T-helper 2 cell treated with Interferon-gamma antibody and Interleukin-4, amounts not matched to agents 5 μg/mL and 100 μg/mL, for 36 hours (primary cell): ENCODE results near the gene KCNAB1.
"Not testable (repeated sequence)": the region's sequence is repeated elsewhere in the genome, so short reads cannot be mapped to it uniquely, and the experiment has no call there.

Experiments used
- DNase-seq: peaks from one replicate; pipeline ENCODE4 v3.0.0; 2021; ENCODE audit warnings: low spot score
- H3K27ac Mint-ChIP-seq: one replicate; pipeline ENCODE4 v1.8.0; 2021; ENCODE audit warnings: mild to moderate bottlenecking, mixed read lengths
- H3K27me3 Mint-ChIP-seq: one replicate; pipeline ENCODE4 v1.8.0; 2021; ENCODE audit warnings: low read depth, mixed read lengths
- H3K36me3 Mint-ChIP-seq: one replicate; pipeline ENCODE4 v1.8.0; 2021; ENCODE audit warnings: low read depth, mixed read lengths
- H3K4me1 Mint-ChIP-seq: one replicate; pipeline ENCODE4 v1.8.0; 2021; ENCODE audit warnings: low read depth, mixed read lengths
- H3K4me3 Mint-ChIP-seq: one replicate; pipeline ENCODE4 v1.8.0; 2022; ENCODE audit warnings: mild to moderate bottlenecking, moderate library complexity, mixed read lengths
- H3K9me3 Mint-ChIP-seq: one replicate; pipeline ENCODE4 v1.8.0; 2021; ENCODE audit warnings: mixed read lengths

Gene KCNAB1

DNA sequence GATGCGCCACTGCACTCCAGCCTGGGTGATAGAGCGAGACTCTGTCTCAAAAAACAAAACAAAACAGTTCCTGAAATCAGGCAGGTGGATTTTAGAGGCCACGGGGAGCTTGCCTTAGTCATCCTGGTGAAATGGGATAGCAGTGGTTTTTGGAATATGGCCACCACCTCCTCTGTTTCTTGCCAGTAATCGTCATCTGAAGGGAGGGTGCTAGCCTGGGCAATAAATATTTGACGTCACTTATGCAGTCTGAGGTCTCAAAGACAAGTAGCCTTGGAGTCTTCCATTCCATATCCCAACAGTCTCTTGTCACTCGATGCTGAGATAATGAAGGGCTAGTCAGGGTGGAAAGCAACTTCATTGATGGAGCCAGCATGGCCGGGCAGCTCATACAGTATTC lies 55.2 kb downstream of the KCNAB1 start:
- Mint-ChIP-seq H3K27ac (no peak overlapping the region), H3K27me3 (no peaks in the 10 kb centered on the region), H3K9me3 (no peaks in the 10 kb centered on the region), H3K4me1 (no peaks in the 10 kb centered on the region), H3K36me3 (no peaks in the 10 kb centered on the region), H3K4me3 (no peak overlapping the region)
- no peak for DNase-seq

DNA sequence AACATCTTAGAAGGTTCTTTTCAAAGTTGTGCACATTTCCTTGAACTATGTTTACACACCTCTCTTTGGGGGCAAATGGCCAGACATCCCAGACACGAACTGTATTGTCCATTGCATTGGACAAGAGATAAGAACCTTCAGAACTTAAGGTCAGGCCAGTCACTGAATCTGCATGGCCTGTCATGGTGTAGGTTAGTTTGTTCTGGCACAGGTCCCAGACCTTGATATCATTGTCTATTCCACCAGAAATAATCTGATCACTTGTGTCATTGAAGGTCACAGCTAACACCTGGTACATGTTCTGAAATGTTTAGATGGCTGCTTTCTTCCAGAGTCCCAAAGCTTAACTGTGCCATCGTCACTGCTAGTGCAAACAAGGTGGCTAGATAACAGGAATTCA lies 55.7 kb downstream of the KCNAB1 start:
- no peaks in the 10 kb centered on the region for H3K27me3 Mint-ChIP-seq
- DNase-seq: no peak
- H3K36me3 Mint-ChIP-seq: no peaks in the 10 kb centered on the region
- H3K9me3 Mint-ChIP-seq: no peaks in the 10 kb centered on the region
- no peaks in the 10 kb centered on the region for H3K4me1 Mint-ChIP-seq
- H3K4me3 Mint-ChIP-seq: no peak overlapping the region
- H3K27ac Mint-ChIP-seq: no peak overlapping the region

DNA sequence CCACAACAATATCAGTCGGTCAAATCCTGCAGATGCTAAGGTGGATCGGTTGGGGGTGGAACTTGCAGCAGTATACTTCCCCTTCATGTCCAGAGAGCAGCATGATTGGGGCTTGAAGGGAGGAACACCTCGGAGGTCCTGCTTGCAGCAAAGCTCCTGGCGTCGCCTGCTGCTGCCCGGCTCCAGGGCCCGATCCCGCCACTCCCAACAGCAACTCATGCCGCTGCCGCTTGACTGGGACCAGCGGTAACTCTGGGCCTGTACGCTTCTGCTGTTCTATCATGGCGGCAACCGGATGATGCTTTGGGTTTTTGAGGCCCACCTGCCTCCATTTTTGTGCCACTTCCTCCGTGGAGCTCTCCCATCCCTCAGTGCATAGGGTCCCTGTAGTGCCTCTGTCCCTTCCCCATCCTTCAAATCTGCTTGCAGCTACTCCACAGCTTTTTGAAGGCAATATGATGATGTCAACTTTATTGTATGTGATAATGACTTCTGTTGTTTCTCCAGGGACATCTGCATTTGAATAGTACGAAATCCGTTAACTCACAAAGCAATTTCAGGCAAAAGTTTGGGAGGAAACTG lies 56.3 kb downstream of the KCNAB1 start:
- Mint-ChIP-seq H3K4me1 (no peaks in the 10 kb centered on the region), H3K4me3 (no peak overlapping the region), H3K36me3 (no peaks in the 10 kb centered on the region), H3K27me3 (no peaks in the 10 kb centered on the region), H3K9me3 (no peaks in the 10 kb centered on the region), H3K27ac (no peak overlapping the region)
- no peak for DNase-seq

DNA sequence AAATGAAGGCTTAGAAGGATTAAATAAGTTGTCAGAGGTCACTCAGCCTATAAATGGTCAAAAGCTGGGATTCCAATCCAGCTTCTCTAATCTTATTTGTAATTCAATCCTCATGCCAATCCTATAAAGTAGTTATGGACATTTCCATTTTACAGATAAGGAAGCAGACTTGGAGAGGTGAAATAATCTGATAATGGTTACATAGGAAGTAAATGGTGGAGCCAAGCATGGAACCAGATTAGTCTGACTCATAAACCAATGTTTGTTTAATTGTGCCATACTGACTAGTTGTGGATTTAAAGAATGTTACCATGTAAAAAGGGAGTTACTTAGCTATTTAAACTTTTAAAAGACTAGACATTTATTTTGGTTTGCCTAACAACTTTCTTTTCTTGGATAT lies 59.7 kb downstream of the KCNAB1 start:
- Mint-ChIP-seq H3K9me3 (no peaks in the 10 kb centered on the region), H3K36me3 (no peaks in the 10 kb centered on the region), H3K4me3 (no peak overlapping the region), H3K27me3 (peaks cover 2% of the 10 kb centered on the region), H3K4me1 (no peaks in the 10 kb centered on the region), H3K27ac (no peak overlapping the region)
- DNase-seq: no peak

DNA sequence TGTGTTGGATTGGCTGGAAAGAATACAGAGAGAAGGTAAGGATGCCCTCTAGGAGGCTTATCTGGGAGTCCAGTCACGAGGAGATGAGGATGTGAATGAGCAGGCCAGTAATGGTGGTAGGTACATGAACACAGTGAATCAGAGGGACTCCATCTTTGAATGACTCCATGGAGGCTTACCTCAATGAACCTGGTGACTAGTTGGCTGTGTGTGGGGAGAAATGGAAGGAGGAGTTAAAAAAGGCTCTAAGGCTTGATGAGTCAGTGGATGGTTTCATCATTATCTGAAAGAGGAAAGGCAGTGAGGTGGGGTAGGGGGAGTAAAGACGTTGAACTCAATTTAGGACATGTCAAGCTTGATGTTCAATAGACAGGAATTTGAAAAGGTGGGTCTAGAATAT lies 61.1 kb downstream of the KCNAB1 start:
- DNase-seq: no peak

DNA sequence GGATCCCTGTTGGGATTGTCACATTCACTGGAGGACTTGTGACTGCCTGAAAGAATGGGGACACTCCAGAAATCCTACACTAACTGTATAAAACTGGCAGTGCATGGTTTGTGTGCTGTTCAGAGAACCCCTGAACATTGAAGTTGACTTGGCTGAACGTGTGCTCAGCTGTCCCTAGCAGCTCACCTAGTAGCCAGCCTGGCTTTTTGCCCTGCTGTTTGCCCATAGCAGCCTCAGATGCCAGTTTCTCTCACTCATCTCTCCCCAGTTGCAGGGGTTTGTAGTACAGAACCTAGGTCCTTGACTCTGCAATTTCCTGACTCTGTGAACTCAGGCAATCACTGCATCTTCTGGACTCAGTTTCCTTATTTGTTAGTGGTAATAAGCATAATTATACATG lies 63.0 kb downstream of the KCNAB1 start:
- no peaks in the 10 kb centered on the region for H3K9me3 Mint-ChIP-seq

More for the DNA sequence above, 61.1 kb downstream of the KCNAB1 start:
- peaks cover 2% of the 10 kb centered on the region for H3K27me3 Mint-ChIP-seq
- no peak overlapping the region for H3K4me3 Mint-ChIP-seq
- no peaks in the 10 kb centered on the region for H3K4me1 Mint-ChIP-seq
- H3K27ac Mint-ChIP-seq: no peak overlapping the region
- H3K9me3 Mint-ChIP-seq: no peaks in the 10 kb centered on the region
- no peaks in the 10 kb centered on the region for H3K36me3 Mint-ChIP-seq

DNA sequence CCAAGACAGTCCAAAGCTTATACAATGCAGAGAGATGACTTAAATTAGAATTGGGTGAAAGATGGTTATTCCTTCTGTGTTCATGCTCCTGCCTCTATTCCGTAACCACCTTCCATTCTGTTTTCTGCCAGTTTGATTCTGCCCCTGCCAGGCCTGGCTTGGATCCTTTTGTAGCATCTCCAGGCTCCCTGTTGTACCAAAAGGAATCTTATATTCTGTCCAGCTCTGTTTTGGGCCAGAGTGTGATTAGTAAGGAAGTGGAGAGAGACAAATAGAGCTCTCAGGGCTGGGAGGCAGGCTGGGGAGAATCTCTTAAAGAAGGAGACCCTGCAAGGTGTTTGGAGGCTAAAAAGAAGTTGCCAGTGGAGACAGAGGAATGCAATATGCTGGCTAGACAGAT lies 63.8 kb downstream of the KCNAB1 start:
- Mint-ChIP-seq H3K4me1 (no peaks in the 10 kb centered on the region), H3K27ac (no peak overlapping the region), H3K36me3 (no peaks in the 10 kb centered on the region), H3K4me3 (no peak overlapping the region), H3K27me3 (peaks cover 5% of the 10 kb centered on the region), H3K9me3 (no peaks in the 10 kb centered on the region)
- no peak for DNase-seq

More for the DNA sequence above, 63.0 kb downstream of the KCNAB1 start:
- H3K4me3 Mint-ChIP-seq: no peak overlapping the region
- no peaks in the 10 kb centered on the region for H3K36me3 Mint-ChIP-seq
- no peaks in the 10 kb centered on the region for H3K4me1 Mint-ChIP-seq
- H3K27me3 Mint-ChIP-seq: peaks cover 5% of the 10 kb centered on the region
- no peak for DNase-seq
- H3K27ac Mint-ChIP-seq: no peak overlapping the region

DNA sequence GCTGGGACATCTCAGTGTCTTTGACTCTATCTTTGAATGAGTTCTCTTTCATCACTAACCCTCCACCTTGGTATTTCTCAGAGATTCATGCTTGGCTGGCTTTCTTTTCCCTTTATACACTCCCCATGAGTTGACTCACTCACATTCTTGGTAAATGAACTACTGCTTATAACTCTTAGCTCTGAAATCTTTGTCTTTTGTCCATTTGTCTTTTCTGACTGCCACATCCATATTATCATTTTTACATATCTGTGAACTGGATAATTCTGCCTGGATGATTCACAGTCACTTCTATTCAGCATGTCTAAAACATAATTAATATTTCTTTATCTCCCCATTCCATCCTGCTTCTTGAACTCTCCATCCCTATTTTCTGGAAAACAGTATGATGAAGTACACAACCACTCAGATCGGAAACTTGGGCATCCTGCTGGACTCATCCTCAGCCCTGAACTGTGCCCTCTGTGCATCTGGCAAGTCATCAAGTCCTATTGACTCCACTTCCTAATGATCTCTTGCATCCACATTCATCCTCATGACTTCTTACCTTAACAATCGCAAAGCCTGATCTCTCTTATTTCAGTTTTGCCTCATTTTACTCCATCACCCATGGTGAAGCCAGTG lies 66.9 kb downstream of the KCNAB1 start:
- no peaks in the 10 kb centered on the region for H3K9me3 Mint-ChIP-seq
- DNase-seq: no peak
- no peaks in the 10 kb centered on the region for H3K36me3 Mint-ChIP-seq
- H3K4me1 Mint-ChIP-seq: no peaks in the 10 kb centered on the region
- no peak overlapping the region for H3K27ac Mint-ChIP-seq
- peaks cover 8% of the 10 kb centered on the region for H3K27me3 Mint-ChIP-seq
- no peak overlapping the region for H3K4me3 Mint-ChIP-seq

DNA sequence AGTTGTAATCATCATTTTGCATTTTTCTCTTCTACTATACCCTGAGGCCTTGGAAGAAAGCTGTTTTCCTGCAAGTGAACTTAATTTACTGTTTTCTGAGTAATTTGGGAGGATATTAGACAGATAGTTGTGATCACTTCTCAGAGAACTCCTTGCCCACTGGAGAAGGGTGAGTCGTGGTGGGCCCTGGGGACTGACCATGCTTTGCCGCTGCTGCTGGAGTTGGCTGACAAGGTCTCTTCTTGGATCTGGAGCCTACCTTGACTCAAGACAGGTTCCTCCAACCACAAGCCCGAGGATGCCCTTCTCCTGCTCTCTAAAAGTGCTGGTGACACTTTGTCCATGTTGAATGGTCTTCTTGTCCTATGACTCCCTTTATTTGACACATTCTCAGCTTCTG lies 68.4 kb downstream of the KCNAB1 start:
- H3K27ac Mint-ChIP-seq: no peak overlapping the region
- H3K27me3 Mint-ChIP-seq: peaks cover 8% of the 10 kb centered on the region
- DNase-seq: no peak
- H3K36me3 Mint-ChIP-seq: no peaks in the 10 kb centered on the region
- H3K9me3 Mint-ChIP-seq: no peaks in the 10 kb centered on the region
- H3K4me3 Mint-ChIP-seq: no peak overlapping the region
- no peaks in the 10 kb centered on the region for H3K4me1 Mint-ChIP-seq

DNA sequence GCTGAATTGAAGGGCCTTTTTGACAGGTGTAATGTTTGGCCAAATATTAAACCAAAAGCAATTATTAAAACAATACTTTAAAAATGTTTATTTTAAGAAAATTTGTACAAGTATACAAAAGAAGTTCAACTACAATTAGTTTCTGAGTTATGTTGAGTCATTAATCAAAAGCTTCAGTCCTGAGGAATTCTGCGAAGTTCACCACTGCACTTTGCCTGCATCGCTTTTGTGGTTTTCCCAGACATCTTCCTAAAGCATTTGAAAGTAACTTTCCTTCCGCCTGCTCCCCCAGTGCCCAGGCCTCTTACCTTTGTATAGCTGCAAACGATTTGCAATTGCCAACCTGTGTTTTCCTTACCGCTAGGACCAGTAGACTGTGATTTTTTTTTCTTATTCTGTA lies 69.5 kb downstream of the KCNAB1 start:
- no peak for DNase-seq
- Mint-ChIP-seq H3K36me3 (no peaks in the 10 kb centered on the region), H3K9me3 (no peaks in the 10 kb centered on the region), H3K4me1 (no peaks in the 10 kb centered on the region), H3K4me3 (no peak overlapping the region), H3K27ac (no peak overlapping the region), H3K27me3 (peaks cover 6% of the 10 kb centered on the region)

DNA sequence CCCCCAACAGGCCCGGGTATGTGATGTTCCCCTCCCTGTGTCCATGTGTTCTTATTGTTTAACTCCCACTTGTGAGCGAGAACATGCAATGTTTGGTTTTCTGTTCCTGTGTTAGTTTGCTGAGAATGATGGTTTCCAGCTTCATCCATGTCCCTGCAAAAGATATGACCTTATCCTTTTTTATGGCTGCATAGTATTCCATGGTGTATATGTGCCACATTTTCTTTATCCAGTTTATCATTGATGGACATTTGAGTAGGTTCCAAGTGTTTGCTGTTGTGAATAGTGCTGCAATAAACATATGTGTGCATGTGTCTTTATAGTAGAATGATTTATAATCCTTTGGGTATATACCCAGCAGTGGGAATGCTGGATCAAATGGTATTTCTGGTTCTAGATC lies 74.6 kb downstream of the KCNAB1 start:
- not testable (repeated sequence) for H3K4me1 Mint-ChIP-seq, H3K36me3 Mint-ChIP-seq, H3K27me3 Mint-ChIP-seq, H3K4me3 Mint-ChIP-seq, H3K27ac Mint-ChIP-seq, H3K9me3 Mint-ChIP-seq, DNase-seq

DNA sequence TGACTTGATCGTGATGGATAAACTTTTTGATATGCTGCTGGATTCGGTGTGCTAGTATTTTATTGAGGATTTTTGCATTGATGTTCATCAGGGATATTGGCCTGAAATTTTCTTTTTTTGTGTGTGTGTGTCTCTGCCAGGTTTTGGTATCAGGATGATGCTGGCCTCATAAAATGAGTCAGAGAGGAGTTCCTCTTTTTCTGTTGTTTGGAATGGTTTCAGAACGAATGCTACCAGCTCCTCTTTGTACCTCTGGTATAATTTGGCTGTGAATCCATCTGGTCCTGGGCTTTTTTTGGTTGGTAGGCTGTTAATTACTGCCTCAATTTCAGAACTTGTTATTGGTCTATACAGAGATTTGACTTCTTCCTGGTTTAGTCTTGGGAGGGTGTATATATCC lies 76.8 kb downstream of the KCNAB1 start:
- not testable (repeated sequence) for H3K27ac Mint-ChIP-seq, H3K27me3 Mint-ChIP-seq, DNase-seq, H3K4me1 Mint-ChIP-seq, H3K36me3 Mint-ChIP-seq, H3K9me3 Mint-ChIP-seq, H3K4me3 Mint-ChIP-seq

DNA sequence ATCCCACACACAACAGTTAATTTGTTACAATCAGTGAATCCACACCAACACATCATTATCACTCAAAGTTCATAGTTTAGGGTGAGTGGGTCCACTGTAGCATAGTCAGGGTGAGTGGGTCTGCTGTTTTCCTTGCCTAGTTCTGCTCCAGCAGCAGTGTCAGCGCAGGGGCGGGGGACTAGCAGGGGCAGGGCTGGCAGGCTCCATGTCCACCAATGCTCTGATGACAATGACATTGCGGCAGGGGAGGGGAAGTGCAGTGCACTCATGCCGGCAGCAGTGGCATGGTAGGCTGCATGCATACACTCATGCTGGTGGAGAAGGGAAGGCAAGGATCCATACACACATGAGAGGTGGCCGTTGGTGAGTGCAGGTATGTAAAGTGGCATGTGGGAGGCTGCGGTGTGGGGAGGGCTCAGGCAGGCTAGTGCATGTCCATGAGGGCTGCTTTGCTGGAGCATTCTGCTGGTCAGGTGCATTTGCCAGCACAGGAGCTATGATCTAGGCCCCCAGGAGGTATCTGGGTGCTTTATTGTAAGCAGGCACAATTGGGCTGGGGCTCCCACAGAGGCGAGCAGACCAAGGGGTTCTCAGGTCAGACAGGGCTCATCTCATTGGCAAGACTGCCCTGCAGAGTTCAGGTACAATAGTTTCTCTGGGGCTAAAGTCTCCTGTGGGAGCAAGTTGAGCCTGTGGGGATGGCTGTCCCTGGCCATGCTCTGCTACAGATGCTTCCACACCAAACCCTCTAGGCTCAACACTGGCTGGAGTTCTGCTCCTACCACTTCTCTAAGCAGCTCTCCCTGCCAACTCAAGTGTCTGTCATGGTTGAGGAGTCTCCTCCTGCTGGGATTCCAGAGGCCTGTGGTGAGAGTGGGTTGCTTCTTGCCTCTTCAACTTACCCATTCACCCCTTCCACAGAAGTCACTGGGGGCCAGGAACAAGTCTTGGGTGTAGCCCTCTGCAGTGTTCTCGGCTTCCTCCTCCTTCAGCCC lies 81.3 kb downstream of the KCNAB1 start:
- Mint-ChIP-seq H3K27ac (no peak overlapping the region), H3K4me1 (no peaks in the 10 kb centered on the region), H3K36me3 (no peaks in the 10 kb centered on the region), H3K4me3 (no peak overlapping the region), H3K27me3 (peaks cover 7% of the 10 kb centered on the region), H3K9me3 (no peaks in the 10 kb centered on the region)
- DNase-seq: no peak

DNA sequence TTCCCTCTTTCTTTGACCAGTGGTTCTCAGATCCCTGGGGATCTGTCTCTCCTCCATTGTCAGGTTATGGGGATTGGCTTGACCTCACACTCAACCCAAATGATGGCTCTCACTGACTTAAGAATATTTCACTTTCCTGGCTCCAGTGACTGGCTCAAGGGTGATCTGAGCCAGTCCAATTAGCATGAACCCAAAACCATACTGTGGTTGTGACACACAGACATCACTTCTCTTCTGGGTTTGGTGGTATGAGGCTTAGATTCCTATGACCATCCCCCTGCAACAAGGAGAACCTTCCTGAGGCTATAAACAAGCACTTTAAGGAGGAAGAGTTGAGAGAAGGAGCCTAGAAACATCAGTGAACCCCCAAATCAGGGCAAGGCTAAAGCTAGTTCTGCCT lies 85.8 kb downstream of the KCNAB1 start:
- DNase-seq: no peak
- Mint-ChIP-seq H3K4me1 (peaks cover 2% of the 10 kb centered on the region), H3K36me3 (no peaks in the 10 kb centered on the region), H3K4me3 (no peak overlapping the region), H3K9me3 (no peaks in the 10 kb centered on the region), H3K27me3 (peaks cover 10% of the 10 kb centered on the region), H3K27ac (no peak overlapping the region)
